Esophagus muscularis mucosa (tissue), 4 donors: ENCODE results near the gene EPSTI1.

ENCODE experiments used
- CTCF ChIP-seq, 3 experiments: fragments of 200-600 bp in 2 of 3; fragments of 450-650 bp in 1 of 3; sonication (generic) in 2 of 3; IDR thresholded peaks; one replicate each; pipeline ENCODE4 v1.5.1; 2017 to 2019; ENCODE audit warnings: antibody characterized with exemption in 3 of 3, mild to moderate bottlenecking in 2 of 3, moderate library complexity in 1 of 3
- EP300 ChIP-seq: sonication (generic); formaldehyde crosslinking; IDR thresholded peaks from one replicate; pipeline ENCODE4 v1.6.1; 2017; ENCODE audit warnings: antibody characterized with exemption
- POLR2A ChIP-seq: fragments of 450-650 bp; IDR thresholded peaks from one replicate; pipeline ENCODE4 v1.6.1; 2017; ENCODE audit warnings: antibody characterized with exemption, moderate library complexity, mild to moderate bottlenecking, low read depth
- POLR2AphosphoS5 ChIP-seq, 2 donors: sonication (generic); formaldehyde crosslinking; IDR thresholded peaks; one replicate each; pipeline ENCODE4 v1.6.1; 2017; ENCODE audit warnings: antibody characterized with exemption in 2 of 2

- TF ChIP-seq POLR2A (no peak), CTCF (IDR thresholded peaks at IDR 0.05) (no peak), EP300 (no peak), POLR2AphosphoS5 (IDR thresholded peaks at IDR 0.05) (no peak)
Measured at GRCh38 chr13:42891591-42891990, 100.5 kb downstream of the EPSTI1 start.
